Activated CD8-positive, alpha-beta memory T cell treated with anti-CD3 and anti-CD28 coated beads for 4 hours (primary cell): ENCODE measurements around the gene NUBP2.

Experiments used
- DNase-seq, 2 donors: peaks; one replicate each; pipeline ENCODE4 v3.0.0-alpha.2; 2020; ENCODE audit warnings: low read depth in 2 of 2

Gene NUBP2, protein sequence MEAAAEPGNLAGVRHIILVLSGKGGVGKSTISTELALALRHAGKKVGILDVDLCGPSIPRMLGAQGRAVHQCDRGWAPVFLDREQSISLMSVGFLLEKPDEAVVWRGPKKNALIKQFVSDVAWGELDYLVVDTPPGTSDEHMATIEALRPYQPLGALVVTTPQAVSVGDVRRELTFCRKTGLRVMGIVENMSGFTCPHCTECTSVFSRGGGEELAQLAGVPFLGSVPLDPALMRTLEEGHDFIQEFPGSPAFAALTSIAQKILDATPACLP

DNA sequence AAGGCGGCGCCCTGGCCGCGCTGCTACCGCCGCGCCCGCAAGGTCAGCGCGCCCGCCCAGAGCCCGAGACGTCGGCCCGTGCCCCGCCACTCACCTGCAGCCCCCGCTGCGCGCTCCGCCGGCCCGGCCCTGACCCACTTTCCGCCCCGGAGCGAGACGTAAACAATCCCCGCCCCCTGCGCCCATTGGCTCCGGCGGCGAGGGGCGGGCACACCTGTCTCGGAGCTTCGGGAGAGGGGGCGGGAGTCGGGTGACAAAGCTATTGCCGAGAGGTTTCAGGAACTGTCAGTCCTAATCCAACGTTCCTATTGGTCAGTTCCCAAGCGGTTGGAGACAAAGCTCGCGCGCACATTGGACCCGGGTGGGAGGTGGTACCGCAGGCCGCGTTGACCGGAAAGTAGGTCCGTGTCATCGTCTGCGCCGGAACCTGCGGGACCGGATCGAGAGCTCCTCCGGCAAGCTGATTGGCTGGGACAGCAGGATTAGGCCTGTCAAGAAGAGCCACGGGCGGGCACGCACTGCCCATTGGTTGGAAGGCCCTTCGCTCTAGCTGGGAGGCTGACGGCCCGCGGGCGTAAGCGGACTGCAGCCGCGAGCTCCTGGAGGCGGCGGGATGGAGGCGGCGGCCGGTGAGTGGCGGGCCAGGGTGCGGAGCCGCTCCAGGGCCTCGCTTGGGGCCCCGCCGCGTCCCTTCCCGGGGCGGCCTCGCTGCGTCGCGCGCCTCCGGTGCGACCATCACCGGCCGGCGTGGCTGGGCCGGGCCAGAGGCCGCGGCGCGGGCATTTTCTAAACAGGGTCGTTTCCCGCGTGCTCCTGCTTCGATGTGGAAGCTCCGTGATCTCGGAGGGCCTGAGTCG, at the start of gene NUBP2, which contains the start of gene SPSB3:
Gene NUBP2 (plus strand): TSS at position 553 of the 857 bp plus-strand sequence. CDS start 61 bp downstream, at position 614.
Gene SPSB3 (minus strand): TSS at position 164 of the 857 bp plus-strand sequence. CDS start 1,088 bp downstream, outside the sequence.
- DNase-seq, result peak; percentile 91 to 97

DNA sequence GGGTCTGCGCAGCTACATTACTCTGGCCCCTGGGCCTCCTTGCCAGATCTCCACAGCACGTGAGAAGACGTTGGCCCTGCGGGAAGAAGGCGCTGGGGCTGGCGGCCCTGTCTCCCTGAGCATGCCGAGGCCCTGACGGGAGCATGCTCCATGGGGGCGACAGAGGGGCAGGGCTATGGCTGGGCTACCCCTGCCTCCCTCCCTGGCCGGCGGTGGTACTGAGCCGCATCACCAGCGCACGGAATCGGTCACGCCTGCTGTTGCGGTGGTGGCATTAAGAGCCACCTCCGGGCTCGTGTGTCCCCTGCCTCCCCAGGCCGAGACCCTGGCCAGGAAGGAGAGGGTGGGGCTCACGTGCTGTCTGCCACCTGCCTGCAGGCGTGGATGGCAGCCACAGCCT, 48.6 kb upstream of the NUBP2 start:
- DNase-seq, result no peak

DNA sequence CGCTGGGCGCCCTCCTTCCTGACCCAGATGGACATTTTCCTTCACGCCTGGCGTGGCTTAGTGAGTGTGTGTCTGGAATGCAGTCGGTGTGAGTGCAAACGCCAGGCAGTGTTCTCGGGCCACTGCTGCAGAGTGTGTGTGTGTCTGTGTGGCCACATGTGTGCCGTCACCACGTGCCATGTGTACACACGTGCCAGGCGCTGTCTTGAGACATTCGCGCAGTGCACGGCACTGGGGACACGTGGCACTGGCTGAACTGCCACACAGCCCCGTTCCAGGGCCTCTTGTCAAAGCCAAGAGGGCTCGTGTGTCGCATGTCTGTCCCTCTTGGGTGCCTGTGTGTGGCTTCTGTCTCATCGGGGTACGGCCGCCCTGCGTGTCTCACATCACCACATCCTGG, 47.9 kb upstream of the NUBP2 start:
- DNase-seq, result no peak

DNA sequence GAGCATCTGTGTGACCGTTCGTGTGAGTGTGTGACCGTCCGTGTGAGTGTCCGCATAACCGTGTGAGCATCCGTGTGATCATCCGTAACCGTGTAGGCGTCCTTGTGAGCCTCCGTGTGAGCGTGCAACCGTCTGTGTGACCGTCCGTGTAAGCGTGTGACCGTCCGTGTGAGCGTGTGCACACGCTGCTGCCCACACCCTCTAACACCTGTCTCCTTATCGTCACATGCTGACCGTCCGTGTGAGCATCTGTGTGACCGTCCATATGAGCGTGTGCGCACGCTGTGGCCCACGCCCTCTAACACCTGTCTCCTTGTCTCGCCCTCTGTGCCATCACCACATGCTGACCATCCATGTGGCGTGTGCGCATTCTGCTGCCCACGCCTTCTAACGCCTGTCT, 42.5 kb upstream of the NUBP2 start:
- DNase-seq, result no peak

DNA sequence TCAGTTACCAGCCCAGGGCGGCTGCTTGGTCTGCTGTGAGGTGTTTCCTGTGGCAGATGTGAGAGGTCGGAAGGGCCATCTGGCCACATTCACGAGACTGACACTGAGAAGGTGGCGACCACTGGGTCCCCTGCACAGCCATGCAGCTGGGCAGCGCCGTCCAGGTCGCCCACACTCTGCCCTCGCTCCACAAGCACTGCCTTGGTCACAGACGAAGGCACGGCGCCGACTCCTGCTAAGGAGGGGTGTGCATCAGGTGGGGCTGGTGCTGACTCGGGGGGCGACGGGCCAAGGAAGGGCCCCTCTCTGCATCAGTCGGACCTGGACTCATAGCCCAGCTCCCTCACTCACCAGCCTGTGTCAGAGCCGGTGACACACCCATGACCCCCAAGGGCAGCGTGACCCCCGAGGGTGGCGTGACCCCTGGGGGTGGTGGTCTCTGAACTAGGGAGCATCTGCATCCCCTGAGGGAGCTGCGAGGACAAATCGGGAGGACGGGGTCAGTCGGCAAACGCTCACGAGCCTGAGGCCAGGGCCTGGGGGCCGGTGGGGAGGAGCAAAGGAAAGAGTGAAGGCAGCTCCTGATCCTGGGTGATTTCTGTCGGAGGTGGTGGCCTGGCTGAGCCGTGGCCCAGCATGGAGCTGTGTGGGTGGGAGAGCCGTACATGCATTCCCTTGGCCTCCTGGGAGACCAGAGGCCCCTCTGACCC, 41.8 kb upstream of the NUBP2 start:
- DNase-seq, result no peak

DNA sequence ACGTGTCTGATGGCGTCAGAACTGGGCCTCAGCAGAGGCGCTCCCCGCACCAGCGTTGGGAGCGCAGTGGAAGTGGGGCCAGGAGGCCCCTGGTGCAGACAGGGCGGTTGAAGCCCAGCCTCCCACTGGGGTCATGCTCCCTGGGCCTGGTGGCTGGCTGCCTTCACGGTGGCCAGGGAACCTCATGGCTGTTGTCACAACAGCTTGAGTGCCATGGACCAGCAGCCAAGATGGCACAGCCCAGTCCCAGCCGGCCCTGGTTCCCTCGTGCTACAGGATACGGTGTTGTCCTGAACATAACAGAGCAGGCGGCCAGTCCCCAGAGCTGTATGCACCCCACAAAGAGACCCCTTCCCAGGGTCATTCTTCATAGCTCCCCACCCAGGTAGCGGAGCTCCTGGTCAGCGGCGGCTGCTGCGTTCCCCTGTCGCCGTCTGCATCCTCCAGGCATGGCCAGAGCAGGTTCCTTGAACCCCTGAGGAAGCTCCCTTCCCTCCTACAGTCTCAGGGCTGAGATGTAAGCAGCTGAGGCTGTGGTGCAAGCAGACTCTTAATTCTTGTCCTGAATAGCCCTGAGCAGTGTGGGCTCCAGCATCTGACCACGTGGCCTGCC, 41.1 kb upstream of the NUBP2 start:
- DNase-seq, result no peak

DNA sequence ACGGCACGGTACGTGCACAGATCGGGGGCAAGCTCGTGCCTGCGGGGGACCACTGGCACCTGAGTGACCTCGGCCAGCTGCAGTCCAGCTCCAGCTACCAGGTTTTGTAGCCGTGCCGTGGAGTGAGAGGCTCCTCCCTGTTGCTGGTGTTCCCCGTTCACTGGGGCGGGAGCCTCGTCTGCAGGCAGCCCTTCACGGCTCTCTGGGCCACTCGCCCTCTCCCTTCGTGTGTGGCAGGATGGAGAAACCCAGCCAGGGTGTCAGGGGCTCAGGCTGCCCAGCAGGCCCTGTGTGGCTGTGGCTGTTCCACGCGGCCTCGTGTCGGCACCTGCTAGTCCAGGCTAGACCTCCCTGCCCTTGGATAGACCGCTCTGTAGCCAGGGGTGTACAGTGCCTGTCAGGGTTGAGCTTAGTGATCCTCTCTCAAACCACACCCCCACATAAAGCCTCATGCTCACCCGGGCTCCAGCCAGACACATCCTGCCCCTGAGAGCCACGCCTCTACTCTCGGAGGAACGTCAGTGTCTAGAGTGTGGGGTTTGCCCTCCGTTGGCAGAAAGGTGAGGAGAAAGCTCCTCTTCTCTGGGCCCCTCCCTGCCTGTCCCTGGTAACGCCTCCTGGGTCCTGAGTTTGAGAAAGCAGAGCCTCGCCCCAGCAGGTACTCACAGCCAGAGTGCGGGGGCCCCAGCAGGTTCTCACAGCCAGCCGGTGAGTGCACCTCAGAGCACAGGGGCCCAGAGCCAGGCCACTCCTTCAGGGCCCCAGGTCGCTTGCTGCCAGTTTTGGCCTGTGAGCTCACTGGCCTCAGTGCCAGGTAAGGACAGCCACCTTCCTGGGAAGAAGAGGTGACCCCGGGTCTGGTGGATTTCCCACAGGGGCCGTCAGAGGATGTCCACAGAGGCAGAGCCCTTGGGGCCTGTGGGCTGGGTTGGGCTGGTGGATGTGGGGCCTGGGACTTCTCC, 39.1 kb upstream of the NUBP2 start:
- no peak for DNase-seq

DNA sequence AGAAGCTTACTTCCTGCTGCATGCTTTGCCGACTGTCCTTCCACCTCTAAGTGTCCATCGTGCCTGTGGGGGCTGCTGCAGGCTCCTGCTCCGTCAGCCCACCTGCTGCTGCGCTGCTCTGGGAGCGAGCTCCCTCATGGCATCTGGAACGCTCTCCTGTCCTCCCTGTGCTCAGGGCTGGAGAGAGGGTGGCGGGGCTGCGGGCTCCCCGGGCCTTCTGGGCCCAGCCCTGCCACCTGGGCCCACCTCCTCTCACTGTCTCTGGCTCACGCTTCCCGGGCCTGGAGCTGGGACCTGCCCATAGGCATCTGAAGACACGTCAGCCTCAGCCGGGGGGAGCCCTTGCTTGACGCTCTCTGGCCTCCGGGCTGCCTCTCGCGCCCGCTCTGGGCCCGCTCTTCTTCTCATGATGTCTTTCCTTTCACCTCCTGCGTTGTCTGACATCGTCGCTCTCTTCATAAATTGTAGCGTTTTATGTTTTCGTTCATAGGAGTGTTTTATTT, 38.4 kb upstream of the NUBP2 start:
- DNase-seq, result no peak

DNA sequence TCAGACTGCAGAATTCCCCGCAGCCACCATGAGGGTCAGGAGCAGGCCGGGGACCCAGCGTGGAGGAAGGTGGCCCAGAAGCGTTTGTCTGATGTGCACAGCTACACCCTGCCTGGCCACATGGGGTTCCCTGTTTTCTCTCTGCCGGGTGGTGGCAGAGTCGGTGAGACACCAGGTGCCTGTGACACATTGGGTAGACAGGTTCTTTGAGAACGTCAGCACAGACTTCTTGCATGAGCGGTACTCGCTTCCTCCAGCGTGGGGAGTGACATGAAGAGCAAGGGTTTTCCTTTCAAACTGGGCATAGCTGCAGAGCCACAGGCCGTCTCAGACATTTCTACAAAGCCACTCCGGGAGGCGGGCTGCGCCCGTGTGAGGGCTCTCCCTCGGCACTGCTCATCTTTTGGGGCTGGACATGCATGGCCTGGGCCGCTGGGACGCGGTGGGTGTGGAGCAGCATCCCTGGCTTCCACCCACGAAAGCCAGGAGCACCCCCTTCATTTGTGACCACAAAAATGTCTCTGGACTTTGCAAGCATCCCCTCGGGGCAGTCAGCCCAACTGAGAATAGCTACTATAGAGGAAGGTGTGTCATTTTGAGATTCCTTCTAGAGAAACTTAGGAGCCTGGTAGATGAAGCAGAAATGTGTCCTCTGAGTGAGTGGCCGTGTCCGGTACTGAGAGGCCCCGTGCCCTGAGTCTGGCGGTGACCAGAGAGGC, 37.4 kb upstream of the NUBP2 start:
- no peak for DNase-seq

DNA sequence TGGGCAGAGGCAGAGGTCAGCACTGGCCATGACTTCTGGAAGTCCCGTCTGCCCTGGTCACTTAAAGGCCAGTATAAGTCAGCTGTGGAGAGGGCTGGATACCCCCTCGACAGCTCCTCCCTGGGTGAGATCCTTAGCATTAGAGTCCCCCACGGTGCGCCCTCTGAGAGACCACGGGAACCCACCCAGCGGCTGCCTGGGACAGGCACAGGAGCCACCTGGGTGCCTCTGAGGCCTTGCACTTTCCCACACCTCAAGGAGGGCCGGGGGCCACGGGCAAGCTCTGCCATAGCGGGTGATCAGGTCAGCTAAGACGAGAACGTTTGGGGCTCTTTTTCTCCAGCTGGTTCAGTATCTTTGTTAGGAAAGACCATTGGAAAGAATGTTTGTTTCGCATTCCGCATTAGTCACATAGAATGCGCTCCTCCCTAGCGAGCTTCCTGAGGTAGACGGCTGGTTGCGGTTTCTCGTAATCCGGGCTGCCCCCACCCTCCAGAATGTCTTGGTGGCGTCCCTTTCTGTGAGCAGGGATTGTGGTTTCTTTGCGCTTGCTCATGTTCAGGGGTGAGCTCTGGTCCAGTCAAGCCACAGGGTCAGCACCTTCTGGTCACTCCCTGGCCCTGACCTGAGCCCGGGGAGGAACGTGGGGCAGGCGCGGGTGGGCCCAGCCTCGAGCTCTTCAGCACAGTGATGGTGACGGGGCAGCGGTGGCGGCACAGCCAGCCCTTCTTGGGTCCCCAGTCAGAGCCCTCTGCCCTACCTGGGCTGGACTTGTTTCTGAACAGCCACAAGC, 36.7 kb upstream of the NUBP2 start:
- no peak for DNase-seq

DNA sequence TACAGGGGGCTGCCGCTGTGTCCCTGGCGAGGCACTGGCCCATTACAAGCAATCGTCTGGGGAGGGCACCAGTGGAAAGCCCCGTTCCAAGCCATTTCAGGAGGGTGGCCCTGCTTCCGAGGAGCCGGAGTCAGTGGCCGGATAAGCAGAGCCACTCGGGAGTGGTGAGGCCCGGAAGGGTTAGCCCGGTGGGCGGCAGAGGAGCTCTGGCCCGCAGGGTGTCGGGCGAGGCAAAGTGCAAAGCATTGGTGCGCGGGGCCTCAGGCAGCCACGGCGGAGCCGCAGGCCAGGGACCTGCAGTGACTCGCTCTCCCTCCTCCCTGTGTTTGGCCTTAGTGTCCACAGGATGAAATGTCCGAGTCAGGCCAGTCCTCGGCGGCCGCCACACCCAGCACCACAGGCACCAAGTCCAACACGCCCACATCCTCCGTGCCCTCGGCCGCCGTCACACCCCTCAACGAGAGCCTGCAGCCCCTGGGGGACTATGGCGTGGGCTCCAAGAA, 36.0 kb upstream of the NUBP2 start:
- no peak for DNase-seq

DNA sequence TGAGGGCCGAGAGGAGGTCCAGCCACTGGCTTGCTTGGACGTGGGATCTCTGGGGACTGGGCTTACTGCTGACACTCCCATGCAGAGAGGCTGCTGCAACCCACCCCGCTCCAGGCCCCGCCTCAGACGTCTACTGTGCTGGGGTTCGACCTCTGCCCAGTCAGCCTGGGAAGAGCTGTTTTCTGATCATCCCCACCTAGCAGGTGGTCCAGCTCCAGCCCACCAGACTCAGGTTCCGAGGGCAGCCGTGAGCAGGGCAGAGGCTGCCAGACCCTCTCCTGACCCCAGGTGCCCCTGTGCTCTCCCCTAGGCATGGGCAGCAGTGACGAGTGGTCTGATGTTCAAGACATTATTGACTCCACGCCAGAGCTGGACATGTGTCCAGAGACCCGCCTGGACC, 34.8 kb upstream of the NUBP2 start:
- DNase-seq, result no peak

DNA sequence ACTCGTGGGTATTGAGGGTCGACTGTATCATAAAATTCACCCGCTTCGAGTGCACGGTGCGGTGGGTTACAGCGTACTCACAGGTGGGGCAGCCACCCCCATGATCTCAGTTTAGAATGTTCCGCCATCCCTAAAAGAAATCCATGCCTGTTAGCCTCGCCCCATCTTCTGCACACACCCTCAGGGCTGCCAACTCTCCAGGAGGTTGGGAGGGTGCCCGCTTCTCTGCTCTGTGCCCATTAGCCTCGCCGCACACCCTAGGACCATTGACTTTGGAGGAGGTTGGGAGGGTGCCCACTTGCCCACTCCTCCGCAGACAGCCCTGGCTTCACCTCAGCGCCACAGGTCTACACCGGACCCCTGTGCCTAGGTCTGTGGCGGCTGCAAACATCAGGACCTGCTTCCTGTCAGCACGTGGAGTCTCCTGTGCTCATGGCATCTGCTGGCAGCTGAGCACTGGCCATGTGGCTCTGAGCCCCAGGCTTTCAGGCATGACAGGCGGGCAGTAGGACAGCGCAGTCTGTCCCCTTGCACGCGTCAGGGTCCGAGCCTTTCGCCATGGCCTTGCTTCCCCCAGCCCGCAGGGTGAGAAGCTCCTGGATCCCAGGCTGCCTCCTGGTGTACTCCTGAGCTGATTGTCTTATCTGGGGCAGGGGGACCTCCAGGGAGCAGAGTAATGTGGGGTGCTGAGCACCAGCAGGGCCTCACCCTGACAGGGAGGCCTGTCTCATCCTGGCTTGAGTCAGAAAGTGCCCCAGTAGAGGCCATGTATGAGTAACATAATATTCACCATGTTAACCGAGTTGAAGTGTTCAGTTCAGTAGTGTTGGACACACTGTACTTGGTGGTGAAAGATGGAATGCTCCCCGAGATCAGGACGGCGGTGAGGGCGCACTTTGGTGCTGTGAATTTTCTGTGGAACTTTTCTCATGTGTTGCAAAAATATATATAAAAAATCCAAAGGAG, 33.3 kb upstream of the NUBP2 start:
- DNase-seq, result no peak

DNA sequence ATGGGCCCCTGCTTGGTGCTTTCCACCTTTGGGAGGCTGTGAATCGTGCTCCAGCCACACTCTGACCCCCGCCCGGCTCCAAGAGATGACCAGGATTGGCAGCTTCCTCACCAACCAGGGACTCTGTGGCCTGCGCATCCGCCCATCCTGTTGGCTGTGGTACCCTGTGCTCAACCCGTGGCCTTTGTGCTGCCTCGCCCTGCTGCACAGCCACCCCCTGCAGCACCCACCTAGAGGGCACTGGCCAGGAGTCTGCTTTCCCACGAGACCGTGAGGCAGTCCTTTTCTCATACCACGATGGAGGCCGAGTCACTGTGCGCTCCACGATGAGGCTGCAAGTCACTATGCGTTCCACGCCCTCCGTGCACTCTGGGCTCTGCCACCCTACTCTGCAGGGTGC, 30.8 kb upstream of the NUBP2 start:
- DNase-seq, result no peak

DNA sequence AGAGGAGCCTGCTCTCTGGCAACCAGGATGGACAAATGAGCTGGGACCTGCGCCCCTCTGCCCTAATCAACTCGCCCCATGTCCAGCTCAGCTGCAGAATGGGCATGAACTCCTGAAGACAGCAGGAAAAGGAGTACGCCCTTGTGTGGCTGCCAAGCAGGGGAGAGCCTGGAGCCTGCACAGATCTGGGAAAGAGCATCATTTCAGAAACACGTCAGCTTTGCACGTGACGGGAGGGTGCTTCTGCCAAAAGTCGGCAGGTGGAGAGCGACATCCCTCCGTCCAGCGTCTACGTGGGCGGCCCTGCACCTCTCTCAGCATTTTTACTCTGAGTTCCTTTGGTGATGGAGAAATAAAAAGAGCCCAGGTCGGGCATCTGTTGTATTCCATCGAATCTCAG, 29.9 kb upstream of the NUBP2 start:
- no peak for DNase-seq

DNA sequence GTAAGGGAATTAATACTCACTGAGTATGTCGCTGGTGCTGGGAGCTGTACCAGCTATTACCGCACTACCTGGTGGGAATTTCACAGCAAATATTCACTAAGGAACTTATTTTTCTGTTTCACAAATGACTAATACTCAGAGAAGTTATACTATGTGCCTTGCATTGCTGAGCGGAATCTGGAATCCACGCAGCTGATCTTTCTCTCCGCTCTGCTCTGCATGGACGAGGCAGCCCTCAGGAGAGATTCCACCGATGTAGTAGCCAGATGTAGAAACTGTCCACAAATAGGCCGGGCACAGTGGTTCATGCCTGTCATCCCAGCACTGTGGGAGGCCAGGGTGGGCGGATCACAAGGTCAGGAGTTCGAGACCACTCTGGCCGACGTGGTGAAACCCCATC, 28.6 kb upstream of the NUBP2 start:
- DNase-seq, result no peak

DNA sequence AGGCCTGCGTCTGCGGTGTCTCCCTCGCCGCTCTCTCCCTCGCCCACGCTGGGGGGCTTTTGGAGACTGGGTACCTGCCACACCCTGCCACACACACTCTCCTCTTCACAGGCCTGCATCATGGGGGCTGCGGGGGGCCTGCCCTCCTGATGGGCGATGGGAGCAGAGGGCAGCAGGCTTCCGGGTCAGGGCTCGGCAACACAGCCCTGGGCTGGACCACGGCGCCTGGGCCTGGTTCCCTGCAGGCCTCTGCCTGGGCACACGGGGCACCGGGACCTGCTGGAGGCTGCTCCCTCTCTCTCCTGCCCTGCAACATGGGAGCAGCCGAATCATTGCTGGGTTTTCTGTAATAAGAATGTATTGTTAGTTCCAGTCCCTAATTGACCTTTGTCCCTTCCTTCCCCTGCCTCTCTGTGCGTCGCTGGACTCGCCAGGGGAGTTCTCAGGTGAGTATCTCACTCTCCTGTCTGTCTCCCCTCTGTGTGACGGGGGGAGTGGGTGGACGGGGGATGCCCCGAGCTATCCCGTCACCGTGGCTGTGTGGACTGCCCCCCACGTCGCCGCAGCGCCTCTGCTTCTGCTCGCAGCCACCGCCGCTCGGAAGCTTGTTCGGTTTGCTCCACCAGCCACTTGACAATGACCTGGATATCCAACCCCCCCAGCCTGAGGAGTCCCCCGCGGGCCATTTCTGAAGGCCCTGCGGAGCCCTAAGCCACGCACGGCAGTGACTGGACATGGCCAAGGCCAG, 24.9 kb upstream of the NUBP2 start:
- no peak for DNase-seq
